ENCODE data around the gene S100A5. TPM values are rescaled to one million over a fixed set of nuclear protein-coding genes. Genes with fewer than 3 reads are reported as not detected.
A peak's percentile ranks its signal among the peaks of the same experiment; 100 is the strongest.

Gene S100A5
- total and polyA plus RNA-seq, 12 donors: not detected

DNA sequence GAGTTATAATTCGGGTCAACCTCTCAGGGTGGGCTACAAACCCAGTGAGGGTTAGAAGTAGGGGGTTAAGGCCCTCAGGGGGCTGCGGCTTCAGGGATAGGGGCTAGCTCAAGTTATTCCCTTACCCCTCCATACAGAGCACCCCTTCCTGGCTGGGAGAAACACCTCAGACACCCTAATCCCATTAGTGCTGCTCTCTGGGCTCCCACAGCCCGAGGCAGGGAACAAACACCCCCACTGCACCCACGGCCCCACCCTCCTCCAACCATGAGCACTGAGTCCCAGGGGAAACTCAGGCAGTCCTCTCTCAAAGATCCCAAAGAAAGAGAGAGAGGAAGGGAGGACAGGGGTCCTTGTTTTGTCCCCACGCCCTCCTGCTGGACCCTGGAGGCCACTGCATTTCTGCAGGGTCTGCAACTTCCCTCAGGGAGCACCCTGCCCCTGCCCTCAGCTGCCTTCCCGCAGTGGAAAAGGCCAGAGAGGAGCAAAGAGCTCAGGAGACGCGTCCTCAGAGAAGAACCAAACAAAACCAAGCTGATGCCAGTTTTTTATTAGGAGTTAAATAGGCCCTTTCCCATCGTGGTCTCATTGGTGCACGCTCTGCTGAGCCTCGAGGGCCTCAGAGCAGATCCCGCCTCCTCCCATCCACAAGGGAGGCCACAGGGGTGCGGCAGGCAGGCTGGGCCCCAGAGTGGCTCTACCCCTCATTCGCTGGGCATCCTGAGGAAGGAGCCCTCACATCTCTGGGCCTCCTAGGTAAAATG, 6.2 kb upstream of the S100A5 start:
- TF ChIP-seq, protein P1, sequence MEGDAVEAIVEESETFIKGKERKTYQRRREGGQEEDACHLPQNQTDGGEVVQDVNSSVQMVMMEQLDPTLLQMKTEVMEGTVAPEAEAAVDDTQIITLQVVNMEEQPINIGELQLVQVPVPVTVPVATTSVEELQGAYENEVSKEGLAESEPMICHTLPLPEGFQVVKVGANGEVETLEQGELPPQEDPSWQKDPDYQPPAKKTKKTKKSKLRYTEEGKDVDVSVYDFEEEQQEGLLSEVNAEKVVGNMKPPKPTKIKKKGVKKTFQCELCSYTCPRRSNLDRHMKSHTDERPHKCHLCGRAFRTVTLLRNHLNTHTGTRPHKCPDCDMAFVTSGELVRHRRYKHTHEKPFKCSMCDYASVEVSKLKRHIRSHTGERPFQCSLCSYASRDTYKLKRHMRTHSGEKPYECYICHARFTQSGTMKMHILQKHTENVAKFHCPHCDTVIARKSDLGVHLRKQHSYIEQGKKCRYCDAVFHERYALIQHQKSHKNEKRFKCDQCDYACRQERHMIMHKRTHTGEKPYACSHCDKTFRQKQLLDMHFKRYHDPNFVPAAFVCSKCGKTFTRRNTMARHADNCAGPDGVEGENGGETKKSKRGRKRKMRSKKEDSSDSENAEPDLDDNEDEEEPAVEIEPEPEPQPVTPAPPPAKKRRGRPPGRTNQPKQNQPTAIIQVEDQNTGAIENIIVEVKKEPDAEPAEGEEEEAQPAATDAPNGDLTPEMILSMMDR (IDR thresholded peaks at IDR 0.05): no peak
- H3K9me3 ChIP-seq: no peaks in the 10 kb centered on the region
- intact Hi-C loops (cut with DNase I): no loop called here
- no peak overlapping the region for H3K4me3 ChIP-seq
- H3K4me1 ChIP-seq: peaks cover 29 to 96% (median 50%) of the 10 kb centered on the region in 9 donors
- ATAC-seq (no peak), DNase-seq (no peak)
- 82 to 90% methylated on average over 14 of the region's 14 CpGs for WGBS, 2 donors
- H3K36me3 ChIP-seq: peaks cover 0 to 12% (median 0%) of the 10 kb centered on the region in 9 donors
- H3K27ac ChIP-seq: peak overlapping the region in 4 of 10 donors; percentile 71 to 91 (median 83)
- no peaks in the 10 kb centered on the region for H3K27me3 ChIP-seq

GRCh38 chr1:153546371-153546770, 5.6 kb upstream of the S100A5 start:
- TF ChIP-seq, protein P1 (IDR thresholded peaks at IDR 0.05): no peak
- no peaks in the 10 kb centered on the region for H3K27me3 ChIP-seq
- DNase-seq (no peak), ATAC-seq (no peak)
- intact Hi-C loops (cut with DNase I): no loop called here
- H3K27ac ChIP-seq: peak overlapping the region in 8 of 10 donors; percentile 71 to 91 (median 82)
- peaks cover 0 to 12% (median 0%) of the 10 kb centered on the region in 9 donors for H3K36me3 ChIP-seq
- H3K4me1 ChIP-seq: peaks cover 29 to 100% (median 50%) of the 10 kb centered on the region in 9 donors
- H3K4me3 ChIP-seq: peak overlapping the region in 7 of 10 donors; percentile 45 to 64 (median 55)
- 94 to 95% methylated on average over 8 of the region's 8 CpGs for WGBS, 2 donors
- H3K9me3 ChIP-seq: no peaks in the 10 kb centered on the region

GRCh38 chr1:153545067-153546055, 4.6 kb upstream of the S100A5 start, which contains the start of gene S100A4:
Gene S100A4, minus strand, starts transcription at chr1:153545806. Its CDS starts 1,012 bp downstream, at chr1:153544794.
- Histone ChIP-seq H3K4me1 (peaks cover 29 to 100% (median 47%) of the 10 kb centered on the region in 9 donors), H3K27me3 (no peaks in the 10 kb centered on the region), H3K36me3 (peaks cover 0 to 12% (median 0%) of the 10 kb centered on the region in 9 donors), H3K9me3 (no peaks in the 10 kb centered on the region), H3K4me3 (peak within 1 kb of the TSS; percentile 20 to 64 (median 52)), H3K27ac (peak within 1 kb of the TSS; percentile 69 to 91 (median 80))
- WGBS, 2 donors: 44 to 52% methylated on average over 19 of the region's 19 CpGs
- intact Hi-C loops (cut with DNase I): loop anchor here in 1 of 10 donors (1.0 kb wide), 1 partner anchor 21 kb away; no protein-coding TSS in a partner anchor
- ATAC-seq: peak; percentile 87 to 94 (median 92)
- TF ChIP-seq, protein P1 (IDR thresholded peaks at IDR 0.05): no peak
- DNase-seq: peak; percentile 94 to 95

All from heart right ventricle (tissue), 16 donors.